H1 (cell line): Measurements from ENCODE around the gene TNIK. TPM values are rescaled to one million over a fixed set of nuclear protein-coding genes. Genes with fewer than 3 reads are reported as not detected.

ENCODE experiments used
- CREB1 ChIP-seq: IDR thresholded peaks from 2 replicates; pipeline ENCODE4 v1.6.1; 2012; ENCODE audit warnings: inconsistent platforms
- NANOG ChIP-seq: IDR thresholded peaks from 2 replicates; pipeline ENCODE4 v1.6.1; 2011; ENCODE audit warnings: low read length, low read depth, mild to moderate bottlenecking, inconsistent platforms; ENCODE audit not compliant: insufficient read depth, poor library complexity, severe bottlenecking
- POLR2AphosphoS5 ChIP-seq: IDR thresholded peaks from 2 replicates; pipeline ENCODE4 v1.6.1; 2011; ENCODE audit warnings: low read depth, low read length
- RNF2 ChIP-seq: fragments of 200-900, 300-1000 bp; sonication (generic); IDR thresholded peaks from 2 replicates; pipeline ENCODE4 v1.7.1; 2016; ENCODE audit warnings: borderline replicate concordance, low read depth, mild to moderate bottlenecking, antibody characterized with exemption, low read length; ENCODE audit not compliant: poor library complexity, severe bottlenecking; ENCODE audit errors: missing control alignments
- SP1 ChIP-seq: IDR thresholded peaks from 2 replicates; pipeline ENCODE4 v1.6.1; 2011; ENCODE audit warnings: low read depth, low read length
- SRF ChIP-seq: IDR thresholded peaks from 2 replicates; pipeline ENCODE4 v1.6.1; 2011; ENCODE audit warnings: mild to moderate bottlenecking, low read depth, low read length, moderate library complexity
- TCF12 ChIP-seq: IDR thresholded peaks from 2 replicates; pipeline ENCODE4 v1.6.1; 2011; ENCODE audit warnings: low read depth, mild to moderate bottlenecking, low read length
- polyA plus RNA-seq, 7 experiments: library from polyadenylated mRNA; depleted of rRNA in 3 of 7; stranded (reverse) in 5 of 7; unstranded in 2 of 7; fragments of >200 nt in 5 of 7; fragments of 200-250 nt in 2 of 7; gene quantifications; 1 replicate in 5 of 7; 2 replicates in 1 of 7; 4 replicates in 1 of 7; pipeline versions ENCODE4 v1.2.1 to v1.2.3, GENCODE V29; 2011 to 2013; ENCODE audit warnings: missing spikeins in 2 of 7, mixed read lengths in 2 of 7
- total RNA-seq: library from RNA; stranded (reverse); fragmentation: NEBNext Ultra II Directional; extraction: Animal tissue kit (Norgen Biotek cat#: 25700); gene quantifications from 2 replicates; pipeline ENCODE4 v1.2.1, GENCODE V29; 2021
- TF ChIP-seq, protein P1 (sequence below): fragments of 300-600 bp; sonication (generic); IDR thresholded peaks from 2 replicates; pipeline ENCODE4 v1.7.1; 2012; ENCODE audit warnings: low read length, moderate library complexity, mild to moderate bottlenecking, inconsistent platforms; ENCODE audit not compliant: insufficient replicate concordance
- TF ChIP-seq, protein P2 (sequence below): IDR thresholded peaks from 2 replicates; pipeline ENCODE4 v1.6.1; 2012; ENCODE audit warnings: inconsistent platforms

Gene TNIK
- total and polyA plus RNA-seq, 2 of the 8 experiments (the other 6 are each of a cell fraction or from before 2014, with no cell fraction given): 7.4 to 42.0 TPM

DNA sequence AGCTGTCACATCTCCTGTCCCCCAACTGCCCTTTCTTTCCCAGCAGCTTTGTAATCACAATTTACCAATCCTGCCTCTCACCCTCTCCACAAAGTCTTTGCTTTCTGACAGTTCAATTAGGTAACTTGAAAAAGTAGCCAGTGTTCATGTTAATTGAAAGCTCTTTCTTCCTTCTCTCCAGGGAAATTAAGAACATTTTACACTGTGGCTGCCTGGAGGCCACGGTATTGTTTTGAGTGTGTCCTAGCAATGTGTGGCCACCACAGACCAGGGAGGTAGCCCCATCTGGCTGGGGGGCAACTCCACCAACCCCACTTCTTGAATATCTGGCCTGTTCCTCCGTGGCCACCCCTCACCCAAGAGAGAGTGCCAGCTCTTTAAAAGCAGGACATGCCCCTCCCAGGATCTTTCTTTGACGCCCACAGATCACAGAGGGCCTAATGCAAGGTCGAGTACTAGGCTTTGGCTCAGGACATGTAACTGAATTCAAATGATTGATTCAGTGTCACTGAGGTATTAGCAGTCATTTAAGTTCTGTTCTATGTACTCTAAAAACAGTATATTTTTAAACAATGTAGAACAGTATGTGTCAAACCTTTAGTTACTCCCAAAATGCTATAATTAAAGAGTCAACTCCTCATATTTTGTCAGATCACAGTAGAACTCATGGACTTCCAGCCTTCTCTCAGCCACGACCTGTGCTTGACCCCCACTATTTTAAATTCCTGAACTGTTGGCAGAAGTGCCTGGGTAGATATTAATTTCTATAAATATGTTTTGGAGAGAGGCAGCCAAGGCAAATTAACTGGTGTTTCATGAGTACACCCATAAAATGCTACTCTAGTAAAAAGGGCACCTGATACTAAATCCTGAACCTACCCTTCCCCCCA is 164.5 kb downstream of the TNIK start (continued):
- no peak for TF ChIP-seq RNF2
- TF ChIP-seq TCF12: no peak
- no peak for TF ChIP-seq POLR2AphosphoS5
- TF ChIP-seq, protein P1, sequence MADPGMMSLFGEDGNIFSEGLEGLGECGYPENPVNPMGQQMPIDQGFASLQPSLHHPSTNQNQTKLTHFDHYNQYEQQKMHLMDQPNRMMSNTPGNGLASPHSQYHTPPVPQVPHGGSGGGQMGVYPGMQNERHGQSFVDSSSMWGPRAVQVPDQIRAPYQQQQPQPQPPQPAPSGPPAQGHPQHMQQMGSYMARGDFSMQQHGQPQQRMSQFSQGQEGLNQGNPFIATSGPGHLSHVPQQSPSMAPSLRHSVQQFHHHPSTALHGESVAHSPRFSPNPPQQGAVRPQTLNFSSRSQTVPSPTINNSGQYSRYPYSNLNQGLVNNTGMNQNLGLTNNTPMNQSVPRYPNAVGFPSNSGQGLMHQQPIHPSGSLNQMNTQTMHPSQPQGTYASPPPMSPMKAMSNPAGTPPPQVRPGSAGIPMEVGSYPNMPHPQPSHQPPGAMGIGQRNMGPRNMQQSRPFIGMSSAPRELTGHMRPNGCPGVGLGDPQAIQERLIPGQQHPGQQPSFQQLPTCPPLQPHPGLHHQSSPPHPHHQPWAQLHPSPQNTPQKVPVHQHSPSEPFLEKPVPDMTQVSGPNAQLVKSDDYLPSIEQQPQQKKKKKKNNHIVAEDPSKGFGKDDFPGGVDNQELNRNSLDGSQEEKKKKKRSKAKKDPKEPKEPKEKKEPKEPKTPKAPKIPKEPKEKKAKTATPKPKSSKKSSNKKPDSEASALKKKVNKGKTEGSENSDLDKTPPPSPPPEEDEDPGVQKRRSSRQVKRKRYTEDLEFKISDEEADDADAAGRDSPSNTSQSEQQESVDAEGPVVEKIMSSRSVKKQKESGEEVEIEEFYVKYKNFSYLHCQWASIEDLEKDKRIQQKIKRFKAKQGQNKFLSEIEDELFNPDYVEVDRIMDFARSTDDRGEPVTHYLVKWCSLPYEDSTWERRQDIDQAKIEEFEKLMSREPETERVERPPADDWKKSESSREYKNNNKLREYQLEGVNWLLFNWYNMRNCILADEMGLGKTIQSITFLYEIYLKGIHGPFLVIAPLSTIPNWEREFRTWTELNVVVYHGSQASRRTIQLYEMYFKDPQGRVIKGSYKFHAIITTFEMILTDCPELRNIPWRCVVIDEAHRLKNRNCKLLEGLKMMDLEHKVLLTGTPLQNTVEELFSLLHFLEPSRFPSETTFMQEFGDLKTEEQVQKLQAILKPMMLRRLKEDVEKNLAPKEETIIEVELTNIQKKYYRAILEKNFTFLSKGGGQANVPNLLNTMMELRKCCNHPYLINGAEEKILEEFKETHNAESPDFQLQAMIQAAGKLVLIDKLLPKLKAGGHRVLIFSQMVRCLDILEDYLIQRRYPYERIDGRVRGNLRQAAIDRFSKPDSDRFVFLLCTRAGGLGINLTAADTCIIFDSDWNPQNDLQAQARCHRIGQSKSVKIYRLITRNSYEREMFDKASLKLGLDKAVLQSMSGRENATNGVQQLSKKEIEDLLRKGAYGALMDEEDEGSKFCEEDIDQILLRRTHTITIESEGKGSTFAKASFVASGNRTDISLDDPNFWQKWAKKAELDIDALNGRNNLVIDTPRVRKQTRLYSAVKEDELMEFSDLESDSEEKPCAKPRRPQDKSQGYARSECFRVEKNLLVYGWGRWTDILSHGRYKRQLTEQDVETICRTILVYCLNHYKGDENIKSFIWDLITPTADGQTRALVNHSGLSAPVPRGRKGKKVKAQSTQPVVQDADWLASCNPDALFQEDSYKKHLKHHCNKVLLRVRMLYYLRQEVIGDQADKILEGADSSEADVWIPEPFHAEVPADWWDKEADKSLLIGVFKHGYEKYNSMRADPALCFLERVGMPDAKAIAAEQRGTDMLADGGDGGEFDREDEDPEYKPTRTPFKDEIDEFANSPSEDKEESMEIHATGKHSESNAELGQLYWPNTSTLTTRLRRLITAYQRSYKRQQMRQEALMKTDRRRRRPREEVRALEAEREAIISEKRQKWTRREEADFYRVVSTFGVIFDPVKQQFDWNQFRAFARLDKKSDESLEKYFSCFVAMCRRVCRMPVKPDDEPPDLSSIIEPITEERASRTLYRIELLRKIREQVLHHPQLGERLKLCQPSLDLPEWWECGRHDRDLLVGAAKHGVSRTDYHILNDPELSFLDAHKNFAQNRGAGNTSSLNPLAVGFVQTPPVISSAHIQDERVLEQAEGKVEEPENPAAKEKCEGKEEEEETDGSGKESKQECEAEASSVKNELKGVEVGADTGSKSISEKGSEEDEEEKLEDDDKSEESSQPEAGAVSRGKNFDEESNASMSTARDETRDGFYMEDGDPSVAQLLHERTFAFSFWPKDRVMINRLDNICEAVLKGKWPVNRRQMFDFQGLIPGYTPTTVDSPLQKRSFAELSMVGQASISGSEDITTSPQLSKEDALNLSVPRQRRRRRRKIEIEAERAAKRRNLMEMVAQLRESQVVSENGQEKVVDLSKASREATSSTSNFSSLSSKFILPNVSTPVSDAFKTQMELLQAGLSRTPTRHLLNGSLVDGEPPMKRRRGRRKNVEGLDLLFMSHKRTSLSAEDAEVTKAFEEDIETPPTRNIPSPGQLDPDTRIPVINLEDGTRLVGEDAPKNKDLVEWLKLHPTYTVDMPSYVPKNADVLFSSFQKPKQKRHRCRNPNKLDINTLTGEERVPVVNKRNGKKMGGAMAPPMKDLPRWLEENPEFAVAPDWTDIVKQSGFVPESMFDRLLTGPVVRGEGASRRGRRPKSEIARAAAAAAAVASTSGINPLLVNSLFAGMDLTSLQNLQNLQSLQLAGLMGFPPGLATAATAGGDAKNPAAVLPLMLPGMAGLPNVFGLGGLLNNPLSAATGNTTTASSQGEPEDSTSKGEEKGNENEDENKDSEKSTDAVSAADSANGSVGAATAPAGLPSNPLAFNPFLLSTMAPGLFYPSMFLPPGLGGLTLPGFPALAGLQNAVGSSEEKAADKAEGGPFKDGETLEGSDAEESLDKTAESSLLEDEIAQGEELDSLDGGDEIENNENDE: no peak
- TF ChIP-seq, protein P2, sequence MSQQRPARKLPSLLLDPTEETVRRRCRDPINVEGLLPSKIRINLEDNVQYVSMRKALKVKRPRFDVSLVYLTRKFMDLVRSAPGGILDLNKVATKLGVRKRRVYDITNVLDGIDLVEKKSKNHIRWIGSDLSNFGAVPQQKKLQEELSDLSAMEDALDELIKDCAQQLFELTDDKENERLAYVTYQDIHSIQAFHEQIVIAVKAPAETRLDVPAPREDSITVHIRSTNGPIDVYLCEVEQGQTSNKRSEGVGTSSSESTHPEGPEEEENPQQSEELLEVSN: no peak
- no peak for TF ChIP-seq NANOG
- no peak for TF ChIP-seq SRF
- no peak for TF ChIP-seq SP1
- no peak for TF ChIP-seq CREB1
